IMR-90 (cell line): ENCODE measurements around the gene NIPSNAP3A. TPM values are rescaled to one million over a fixed set of nuclear protein-coding genes. Genes with fewer than 3 reads are reported as not detected.

Experiments
- ATAC-seq: fragments of 200-7000 bp; cut with Tn5 transposase; 2 replicates; pipeline ENCODE4 v1.9.1; 2020; ENCODE audit warnings: low read depth, mild to moderate bottlenecking, moderate library complexity
- BruUV-seq: library from RNA; stranded (reverse); fragments of 400-500 nt; replicated peaks from 2 replicates; lab custom pipeline; 2021; lab: Mats Ljungman, UMichigan
- CTCF ChIA-PET: fragments of 300-600 bp; formaldehyde crosslinking; extraction: SDS; loops from one replicate; lab custom pipeline; 2021; ENCODE audit warnings: antibody characterized with exemption; lab: Yijun Ruan, JAX
- POLR2A ChIA-PET: fragments of 300-600 bp; sonication (Branson Sonifier 250); formaldehyde crosslinking; loops from one replicate; lab custom pipeline; 2022; ENCODE audit warnings: antibody characterized with exemption; ENCODE audit not compliant: unreplicated experiment; lab: Charles Lee
- DNase-seq: peaks from one replicate; pipeline ENCODE4 v3.0.0; 2013
- H2AFZ ChIP-seq: replicated peaks from 2 replicates; pipeline ENCODE3; 2013; ENCODE audit warnings: low read length, mild to moderate bottlenecking; ENCODE audit not compliant: poor library complexity
- H2AK5ac ChIP-seq: 2 replicates; pipeline ENCODE4 v1.6.1; 2013; ENCODE audit warnings: low read depth, low read length, inconsistent platforms
- H2AK9ac ChIP-seq: replicated peaks from 2 replicates; pipeline ENCODE3; 2013; ENCODE audit warnings: mild to moderate bottlenecking, low read depth, low read length, moderate library complexity; ENCODE audit not compliant: poor library complexity
- H2BK120ac ChIP-seq: 2 replicates; pipeline ENCODE4 v1.6.1; 2013; ENCODE audit warnings: low read depth, low read length, inconsistent platforms
- H2BK15ac ChIP-seq: 3 replicates; pipeline ENCODE4 v1.6.1; 2013; ENCODE audit warnings: low read depth, low read length, inconsistent platforms
- H2BK20ac ChIP-seq: 2 replicates; pipeline ENCODE4 v1.6.1; 2013; ENCODE audit warnings: low read depth, mild to moderate bottlenecking, inconsistent platforms, low read length, moderate library complexity
- H2BK5ac ChIP-seq: 2 replicates; pipeline ENCODE4 v1.6.1; 2013; ENCODE audit warnings: mild to moderate bottlenecking, low read depth, low read length, inconsistent platforms; ENCODE audit not compliant: poor library complexity, severe bottlenecking
- H3K14ac ChIP-seq: replicated peaks from 2 replicates; pipeline ENCODE4 v1.6.1; 2013; ENCODE audit warnings: low read depth, low read length, inconsistent platforms
- H3K18ac ChIP-seq: 2 replicates; pipeline ENCODE4 v1.6.1; 2013; ENCODE audit warnings: low read depth, low read length, control low read depth
- H3K23ac ChIP-seq: 2 replicates; pipeline ENCODE4 v1.6.1; 2013; ENCODE audit warnings: low read depth, low read length, inconsistent platforms
- H3K27ac ChIP-seq: 2 replicates; pipeline ENCODE4 v1.5.1; 2013; ENCODE audit warnings: mild to moderate bottlenecking, control low read depth, low read length; ENCODE audit not compliant: insufficient read depth
- H3K27me3 ChIP-seq: 2 replicates; pipeline ENCODE4 v1.6.1; 2013; ENCODE audit warnings: low read length; ENCODE audit not compliant: control insufficient read depth, insufficient read depth
- H3K36me3 ChIP-seq: 2 replicates; pipeline ENCODE4 v1.6.1; 2013; ENCODE audit warnings: low read length, mixed read lengths; ENCODE audit not compliant: control insufficient read depth, insufficient read depth
- H3K4ac ChIP-seq: 2 replicates; pipeline ENCODE4 v1.6.1; 2013; ENCODE audit warnings: low read depth, low read length, inconsistent platforms
- H3K4me1 ChIP-seq: 2 replicates; pipeline ENCODE4 v1.6.1; 2013; ENCODE audit warnings: low read length, mixed read lengths; ENCODE audit not compliant: control insufficient read depth, insufficient read depth
- H3K4me2 ChIP-seq: 2 replicates; pipeline ENCODE4 v1.6.1; 2013; ENCODE audit warnings: low read depth, mild to moderate bottlenecking, control low read depth, low read length, moderate library complexity
- H3K4me3 ChIP-seq: 2 replicates; pipeline ENCODE4 v1.5.1; 2013; ENCODE audit warnings: low read depth, mild to moderate bottlenecking, control low read depth, low read length, moderate library complexity; ENCODE audit not compliant: insufficient read depth
- H3K56ac ChIP-seq: 2 replicates; pipeline ENCODE4 v1.6.1; 2013; ENCODE audit warnings: low read length, inconsistent platforms; ENCODE audit not compliant: insufficient read depth; ENCODE audit errors: extremely low read depth
- H3K79me1 ChIP-seq, 2 experiments: 2 replicates each; pipeline ENCODE4 v1.6.1; 2013; ENCODE audit warnings: low read length in 2 of 2, inconsistent platforms in 1 of 2, low read depth in 1 of 2
- H3K9ac ChIP-seq: 2 replicates; pipeline ENCODE4 v1.6.1; 2013; ENCODE audit warnings: low read depth, low read length, control low read depth
- H3K9me1 ChIP-seq: 2 replicates; pipeline ENCODE4 v1.6.1; 2013; ENCODE audit warnings: low read length, inconsistent platforms; ENCODE audit not compliant: insufficient read depth
- H3K9me3 ChIP-seq: 2 replicates; pipeline ENCODE4 v1.6.1; 2013; ENCODE audit warnings: low read length; ENCODE audit not compliant: control insufficient read depth, insufficient read depth
- H4K20me1 ChIP-seq: 2 replicates; pipeline ENCODE4 v1.6.1; 2013; ENCODE audit warnings: low read length, inconsistent platforms; ENCODE audit not compliant: insufficient read depth
- H4K5ac ChIP-seq: 2 replicates; pipeline ENCODE4 v1.6.1; 2013; ENCODE audit warnings: mild to moderate bottlenecking, low read depth, low read length, control low read depth
- H4K8ac ChIP-seq, 2 experiments: 2 replicates each; pipeline ENCODE4 v1.6.1; 2013; ENCODE audit warnings: low read depth in 2 of 2, low read length in 2 of 2, control low read depth in 1 of 2, inconsistent platforms in 1 of 2
- H4K91ac ChIP-seq: 2 replicates; pipeline ENCODE4 v1.6.1; 2013; ENCODE audit warnings: low read depth, low read length, inconsistent platforms; ENCODE audit not compliant: insufficient read depth
- BHLHE40 ChIP-seq: fragments of 150-350 bp; IDR thresholded peaks from 2 replicates; pipeline ENCODE4 v1.6.1; 2016; ENCODE audit warnings: mild to moderate bottlenecking, low read depth, low read length
- CEBPB ChIP-seq: IDR thresholded peaks from 2 replicates; pipeline ENCODE4 v1.6.1; 2012; ENCODE audit warnings: low read depth, low read length, improper control_type of control experiment
- CHD1 ChIP-seq: IDR thresholded peaks from 2 replicates; pipeline ENCODE4 v1.6.1; 2012; ENCODE audit warnings: low read depth, low read length, improper control_type of control experiment
- CTCF ChIP-seq: conservative IDR thresholded peaks from 2 replicates; pipeline ENCODE4 v1.5.1; 2012; ENCODE audit warnings: mild to moderate bottlenecking, low read depth, low read length, improper control_type of control experiment
- ELK1 ChIP-seq: fragments of 150-350 bp; IDR thresholded peaks from 2 replicates; pipeline ENCODE4 v1.6.1; 2016; ENCODE audit warnings: low read depth, mild to moderate bottlenecking, low read length, moderate library complexity, borderline replicate concordance
- FOS ChIP-seq: fragments of 150-350 bp; IDR thresholded peaks from 2 replicates; pipeline ENCODE4 v1.6.1; 2016; ENCODE audit warnings: low read depth, low read length
- MAFK ChIP-seq: IDR thresholded peaks from 2 replicates; pipeline ENCODE4 v1.6.1; 2012; ENCODE audit warnings: low read depth, low read length, improper control_type of control experiment
- MAZ ChIP-seq: IDR thresholded peaks from 2 replicates; pipeline ENCODE4 v1.6.1; 2012; ENCODE audit warnings: low read depth, mild to moderate bottlenecking, low read length, improper control_type of control experiment, moderate library complexity, borderline replicate concordance
- NFE2L2 ChIP-seq: fragments of 150-350 bp; IDR thresholded peaks from 2 replicates; pipeline ENCODE4 v1.6.1; 2016; ENCODE audit warnings: low read depth, mild to moderate bottlenecking, low read length
- POLR2A ChIP-seq: IDR thresholded peaks from 2 replicates; pipeline ENCODE4 v1.6.1; 2012; ENCODE audit warnings: mild to moderate bottlenecking, low read depth, low read length
- RAD21 ChIP-seq: IDR thresholded peaks from 2 replicates; pipeline ENCODE4 v1.6.1; 2012; ENCODE audit warnings: low read length, improper control_type of control experiment
- RCOR1 ChIP-seq: IDR thresholded peaks from 2 replicates; pipeline ENCODE4 v1.6.1; 2012; ENCODE audit warnings: mild to moderate bottlenecking, low read length, improper control_type of control experiment; ENCODE audit not compliant: insufficient replicate concordance
- RFX5 ChIP-seq: IDR thresholded peaks from 2 replicates; pipeline ENCODE4 v1.8.0; 2012; ENCODE audit warnings: low read depth, mild to moderate bottlenecking, low read length, moderate library complexity
- SMC3 ChIP-seq: fragments of 150-350 bp; IDR thresholded peaks from 2 replicates; pipeline ENCODE4 v1.6.1; 2016; ENCODE audit warnings: low read depth, mild to moderate bottlenecking, antibody characterized with exemption, low read length, moderate library complexity
- USF2 ChIP-seq: fragments of 150-350 bp; IDR thresholded peaks from 2 replicates; pipeline ENCODE4 v1.6.1; 2017; ENCODE audit warnings: mild to moderate bottlenecking, antibody characterized with exemption, low read length, low read depth
- WGBS, 2 experiments: methylation state at CpG; one replicate each; pipeline versions ENCODE4 v1.1.5 to v1.1.7; 2013; ENCODE audit warnings: missing lambda C conversion rate in 2 of 2; ENCODE audit not compliant: insufficient read length in 1 of 2; ENCODE audit errors: extremely low coverage in 2 of 2; 5-methylcytosine and 5-hydroxymethylcytosine counted together
- dilution Hi-C: fragments of 300-500 bp; cut with HindIII; formaldehyde crosslinking; loops from one replicate; pipeline ENCODE4 v1.14.3; 2018; ENCODE audit warnings: low sequenced_read_pairs; ENCODE audit not compliant: unreplicated experiment
- in situ Hi-C: fragments of 300-500 bp; cut with MboI; formaldehyde crosslinking; loops from 3 replicates; pipeline ENCODE4 v1.14.3; 2019; ENCODE audit warnings: low sequenced_read_pairs, inconsistent platforms, mixed read lengths
- intact Hi-C: fragments of 100-400 bp; cut with micrococcal nuclease; formaldehyde crosslinking; loops from 2 replicates; pipeline ENCODE4 v1.10.0; 2022
- polyA plus RNA-seq, 3 experiments: library from polyadenylated mRNA; depleted of rRNA; stranded (reverse); fragments of >200 nt; gene quantifications; 2 replicates each; pipeline ENCODE4 v1.2.3, GENCODE V29; 2012; ENCODE audit warnings: low replicate concordance in 1 of 3
- total RNA-seq: library from RNA; depleted of rRNA; stranded (reverse); fragments of >200 nt; gene quantifications from 2 replicates; pipeline ENCODE4 v1.2.3, GENCODE V29; 2012

The NIPSNAP3A gene
- total and polyA plus RNA-seq, 2 of the 4 experiments (the other 2 are of a cell fraction), result 21.4 to 32.1 TPM

- H3K4me3 ChIP-seq, result no peak overlapping the region
- H2BK20ac ChIP-seq, result no peak overlapping the region
- H3K4me2 ChIP-seq, result no peak overlapping the region
- H4K91ac ChIP-seq, result no peak overlapping the region
- H3K56ac ChIP-seq, result no peak overlapping the region
- intact Hi-C loops, result no loop called here
- H2AK5ac ChIP-seq, result no peak overlapping the region
- H3K4ac ChIP-seq, result no peak overlapping the region
- no peak overlapping the region for H4K5ac ChIP-seq
- H3K36me3 ChIP-seq, result peaks cover 59% of the 10 kb centered on the region
- no peak overlapping the region for H2BK120ac ChIP-seq
- no peak overlapping the region for H3K9ac ChIP-seq
- H2BK5ac ChIP-seq, result no peak overlapping the region
- no peaks in the 10 kb centered on the region for H3K9me3 ChIP-seq
- H3K14ac ChIP-seq, result no peak overlapping the region
- H3K27ac ChIP-seq, result no peak overlapping the region
- dilution Hi-C loops, result no loop called here
- no CpG with 5 or more reads among the region's 2 CpGs for WGBS, 2 experiments
- no peaks in the 10 kb centered on the region for H3K79me1 ChIP-seq
- no TSS peak for BruUV-seq
- in situ Hi-C loops, result no loop called here
- H4K20me1 ChIP-seq, result no peaks in the 10 kb centered on the region
- peaks cover 2% of the 10 kb centered on the region; the same call in 1 of the 2 replicates for H3K4me1 ChIP-seq
- TF ChIP-seq CEBPB, result no peak
- no peak for TF ChIP-seq RFX5
- no peak for TF ChIP-seq BHLHE40
- no peak for TF ChIP-seq MAZ
- no peak for TF ChIP-seq RAD21
- TF ChIP-seq CHD1, result no peak
- no peak for TF ChIP-seq MAFK
- TF ChIP-seq SMC3, result no peak
- no peak for TF ChIP-seq CTCF
- no peak for TF ChIP-seq NFE2L2
- TF ChIP-seq USF2, result no peak
- TF ChIP-seq ELK1, result no peak
- no peak for TF ChIP-seq RCOR1
- TF ChIP-seq FOS, result no peak
- TF ChIP-seq POLR2A, result no peak
- no peak overlapping the region for H2AFZ ChIP-seq
- no peaks in the 10 kb centered on the region for H3K27me3 ChIP-seq
- ChIA-PET POLR2A (no interaction called here), CTCF (interaction anchor here (0.5 kb wide), 1 partner anchor 15 kb away, joined by 5 read pairs; no protein-coding TSS in a partner anchor)
- ATAC-seq (no peak), DNase-seq (no peak)
- H2BK15ac ChIP-seq, result no peak overlapping the region
- no peak overlapping the region for H2AK9ac ChIP-seq
- H3K9me1 ChIP-seq, result peaks cover 9% of the 10 kb centered on the region
- no peak overlapping the region for H3K23ac ChIP-seq
- no peak overlapping the region for H4K8ac ChIP-seq
- no peak overlapping the region for H3K18ac ChIP-seq
Measured at GRCh38 chr9:104794070-104794469, 46.6 kb downstream of the NIPSNAP3A start.
